Measurements from ENCODE around the gene SDHC.
"Not testable (repeated sequence)": the region's sequence is repeated elsewhere in the genome, so short reads cannot be mapped to it uniquely, and the experiment has no call there.

The SDHC gene

DNA sequence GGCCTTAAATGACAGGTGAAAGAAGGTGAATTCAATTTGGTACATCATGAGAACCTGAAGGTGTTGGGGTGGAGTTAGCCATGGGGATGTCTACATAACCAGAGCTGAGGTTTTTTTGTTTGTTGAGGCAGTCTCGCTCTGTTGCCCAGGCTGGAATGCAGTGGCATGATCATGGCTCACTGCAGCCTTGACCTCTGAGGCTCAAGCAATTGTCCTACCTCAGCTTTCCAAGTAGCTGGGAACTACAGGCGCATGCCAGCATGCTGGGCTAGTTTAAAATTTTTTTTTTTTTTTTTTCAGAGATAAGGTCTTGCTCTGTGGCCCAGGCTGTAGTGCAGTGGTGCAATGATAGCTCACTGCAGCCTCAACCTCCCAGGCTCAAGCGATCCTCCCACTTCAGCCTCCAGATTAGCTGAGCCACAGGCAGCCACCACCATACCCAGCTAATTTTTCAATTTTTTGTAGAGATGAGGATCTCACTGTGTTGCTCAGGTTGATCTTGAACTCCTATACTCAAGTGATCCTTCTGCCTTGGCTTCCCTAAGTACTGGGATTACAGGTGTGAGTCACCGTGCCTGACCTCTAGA lies 2.5 kb upstream of the SDHC start:
- no peak for DNase-seq (ENCODE audit: low read depth)

DNA sequence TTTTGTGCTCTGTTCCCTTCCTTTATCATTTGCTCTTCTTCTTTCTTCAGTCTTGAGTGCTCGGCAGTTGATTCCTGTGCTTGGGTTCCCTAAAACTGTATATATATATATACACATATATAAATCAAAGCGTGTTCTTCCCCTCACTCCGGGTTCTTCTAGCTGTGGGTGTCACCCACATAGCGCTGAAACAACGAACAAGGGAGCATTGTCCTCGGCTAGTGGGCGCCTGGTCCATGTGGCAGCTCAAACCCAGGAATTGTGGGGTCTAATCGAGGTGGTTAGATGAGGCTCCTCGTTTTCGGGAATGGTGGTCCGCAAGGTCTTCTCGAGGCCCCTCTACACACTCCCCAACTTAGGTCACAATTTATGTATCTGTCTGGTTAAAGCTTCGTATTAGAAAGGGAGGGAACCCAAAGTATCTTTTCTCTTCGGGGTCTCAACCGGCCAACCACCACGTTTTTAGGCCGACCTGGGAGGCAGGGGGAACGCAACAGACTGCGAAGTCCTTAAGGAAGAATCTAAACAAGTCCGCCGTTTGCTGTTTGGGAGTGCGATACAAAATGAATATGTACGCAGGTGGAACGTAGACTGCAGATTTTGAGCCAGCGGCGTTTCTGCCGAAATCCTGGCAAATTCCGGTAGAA lies 504 bp upstream of the SDHC start:
- no peak for DNase-seq (ENCODE audit: low read depth)

DNA sequence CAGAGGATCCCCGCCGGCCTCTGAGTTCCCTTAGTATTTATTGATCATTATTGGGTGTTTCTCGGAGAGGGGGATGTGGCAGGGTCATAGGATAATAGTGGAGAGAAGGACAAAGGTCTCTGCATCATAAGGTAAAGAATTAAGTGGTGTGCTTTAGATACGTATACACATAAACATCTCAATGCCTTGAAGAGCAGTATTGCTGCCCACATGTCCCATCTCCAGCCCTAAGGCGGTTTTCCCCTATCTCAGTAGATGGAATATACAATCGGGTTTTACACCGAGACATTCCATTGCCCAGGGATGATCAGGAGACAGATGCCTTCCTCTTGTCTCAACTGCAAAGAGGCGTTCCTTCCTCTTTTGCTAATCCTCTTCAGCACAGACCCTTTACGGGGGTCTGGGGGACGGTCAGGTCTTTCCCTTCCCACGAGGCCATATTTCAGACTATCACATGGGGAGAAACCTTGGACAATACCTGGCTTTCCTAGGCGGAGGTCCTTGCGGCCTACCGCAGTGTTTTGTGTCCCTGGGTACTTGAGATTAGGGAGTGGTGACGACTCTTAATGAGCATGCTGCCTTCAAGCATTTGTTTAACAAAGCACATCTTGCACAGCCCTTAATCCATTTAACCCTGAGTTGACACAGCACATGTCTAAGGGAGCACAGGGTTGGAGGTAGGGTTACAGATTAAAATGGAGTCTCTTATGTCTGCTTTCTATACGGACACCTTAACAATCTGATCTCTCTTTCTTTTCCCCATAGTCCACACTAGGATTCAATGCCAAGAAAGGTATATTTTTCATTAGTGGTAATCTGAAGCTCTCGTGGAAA lies 1.9 kb downstream of the SDHC start:
- not testable (repeated sequence) for DNase-seq (ENCODE audit: low read depth)

DNA sequence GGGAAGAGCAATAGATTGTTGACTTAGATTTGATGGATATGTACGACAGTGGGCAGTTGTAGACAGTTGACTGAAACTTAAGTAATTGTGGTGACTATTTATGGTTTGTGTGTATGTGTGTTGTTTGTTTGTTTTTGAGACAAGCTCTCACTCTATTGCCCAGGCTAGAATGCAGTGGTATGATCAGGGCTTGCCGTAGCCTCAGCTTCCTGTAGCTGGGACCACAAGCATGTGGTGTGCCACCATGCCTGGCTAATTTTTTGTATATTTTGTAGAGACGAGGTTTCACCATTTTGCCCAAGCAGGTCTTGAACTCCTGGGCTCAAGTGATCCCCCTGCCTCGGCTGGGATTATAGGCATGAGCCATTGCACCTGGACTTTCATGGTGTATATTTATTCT lies 9.8 kb downstream of the SDHC start:
- no peak for DNase-seq (ENCODE audit: low read depth)

DNA sequence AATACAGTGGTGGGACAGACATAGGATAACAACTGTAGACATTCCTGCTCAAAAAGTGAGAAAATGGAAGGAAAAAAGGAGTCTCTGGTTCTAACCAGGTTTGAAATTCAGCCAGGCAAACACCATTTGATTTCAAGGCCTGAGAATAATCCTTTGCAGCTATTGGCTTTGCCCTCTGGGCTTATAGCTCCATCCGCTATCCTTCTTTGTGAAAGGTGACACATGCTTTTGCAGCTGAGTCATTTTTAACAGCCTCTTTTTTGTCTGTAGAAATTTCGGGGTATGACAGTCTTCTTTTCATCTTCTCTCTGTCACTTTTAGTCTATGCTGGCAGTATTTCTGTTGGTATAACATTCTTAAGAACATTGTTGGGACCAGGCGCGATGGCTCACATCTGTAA lies 16.2 kb downstream of the SDHC start:
- no peak for DNase-seq (ENCODE audit: low read depth)

DNA sequence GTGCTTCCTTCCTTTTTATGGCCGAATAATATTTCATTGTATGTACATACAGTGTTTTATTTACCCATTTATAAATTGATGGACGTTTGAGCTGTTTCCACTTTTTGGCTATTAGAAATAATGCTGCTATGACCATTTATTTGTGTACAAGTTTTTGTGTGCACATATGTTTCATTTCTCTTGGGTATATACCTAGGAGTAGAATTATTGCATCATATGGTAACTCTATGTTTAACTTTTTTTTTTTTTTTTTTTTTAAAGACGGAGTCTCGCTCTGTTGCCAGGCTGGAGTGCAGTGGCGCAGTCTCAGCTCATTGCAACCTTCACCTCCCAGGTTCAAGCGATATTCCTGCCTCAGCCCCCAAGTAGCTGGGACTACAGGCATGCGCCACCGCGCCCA lies 19.0 kb downstream of the SDHC start:
- no peak for DNase-seq (ENCODE audit: low read depth)

DNA sequence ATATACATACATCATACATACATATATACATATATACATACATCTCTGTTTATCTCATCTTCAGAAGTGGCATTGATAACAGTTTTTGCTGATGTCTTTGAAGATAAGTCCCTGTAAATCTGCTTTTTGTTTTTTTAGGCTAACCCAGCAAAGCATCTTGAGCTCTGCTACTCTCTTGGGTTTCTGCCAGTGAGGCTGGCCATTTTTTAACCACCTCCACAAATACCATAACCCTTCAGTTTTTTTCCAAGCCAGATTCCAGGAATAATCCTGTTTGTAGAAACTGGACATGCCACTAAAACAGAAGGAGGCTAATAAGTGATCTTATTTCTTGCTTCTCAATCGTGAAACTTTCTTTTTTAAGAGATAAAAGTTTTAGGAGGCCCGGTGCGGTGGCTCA lies 21.6 kb downstream of the SDHC start:
- DNase-seq (ENCODE audit: low read depth), result no peak

DNA sequence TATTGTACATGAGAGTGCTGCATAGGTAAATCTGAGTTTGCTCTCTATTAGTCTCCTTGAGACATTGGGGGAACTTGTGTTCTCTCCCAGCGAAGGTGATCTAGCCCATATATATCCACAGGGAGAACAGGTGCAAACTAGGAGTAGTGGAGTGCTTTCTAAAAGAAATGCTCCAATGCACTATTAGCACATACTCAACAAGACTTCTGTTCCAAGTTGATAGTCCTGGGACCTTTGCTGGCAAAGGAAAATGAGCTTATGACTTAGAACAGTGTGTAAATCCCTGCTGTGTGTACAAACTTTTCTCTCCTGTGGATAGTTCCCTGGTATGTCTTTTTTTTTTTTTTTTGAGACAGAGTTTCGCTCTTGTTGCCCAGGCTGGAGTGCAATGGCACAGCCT lies 28.0 kb downstream of the SDHC start:
- DNase-seq (ENCODE audit: low read depth), result no peak

DNA sequence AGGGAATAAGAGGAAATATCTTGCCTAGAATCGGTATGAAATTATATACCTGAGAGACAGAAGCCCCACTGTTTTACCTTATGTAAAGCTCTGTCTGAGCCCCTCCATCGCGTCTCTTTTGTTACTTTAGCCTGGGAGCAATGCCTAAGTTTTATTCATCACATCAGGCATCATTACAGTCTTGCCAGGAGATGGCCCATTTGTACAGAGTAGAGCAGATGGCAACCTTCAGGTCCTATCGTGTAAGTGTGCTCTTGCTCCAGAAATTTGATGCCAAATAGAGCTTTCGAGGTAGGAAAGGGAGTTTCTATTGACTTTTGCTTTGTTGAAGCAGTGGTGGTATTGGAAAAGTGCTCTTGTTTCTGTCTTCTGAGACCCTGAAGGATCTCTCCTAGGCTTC lies 28.6 kb downstream of the SDHC start:
- DNase-seq (ENCODE audit: low read depth), result no peak

DNA sequence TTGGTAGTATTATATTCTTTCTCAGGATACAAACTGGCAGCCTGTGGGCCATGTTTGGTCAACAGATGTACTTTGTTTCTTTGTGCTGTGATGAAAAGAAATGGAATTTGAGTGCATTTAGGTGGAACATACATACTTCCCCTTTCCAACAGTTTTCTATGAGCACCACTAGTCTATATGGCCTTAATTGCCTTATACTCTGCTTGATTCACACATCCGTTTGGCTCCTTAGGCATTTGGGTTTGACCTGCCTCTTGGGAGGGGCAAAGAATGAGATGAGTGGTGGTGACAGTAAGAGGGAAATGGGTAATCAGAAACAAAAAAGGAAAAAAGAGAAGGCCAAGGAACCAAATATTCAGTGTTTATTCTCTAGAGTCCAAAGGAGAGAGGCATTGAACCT lies 36.5 kb downstream of the SDHC start:
- no peak for DNase-seq (ENCODE audit: low read depth)

DNA sequence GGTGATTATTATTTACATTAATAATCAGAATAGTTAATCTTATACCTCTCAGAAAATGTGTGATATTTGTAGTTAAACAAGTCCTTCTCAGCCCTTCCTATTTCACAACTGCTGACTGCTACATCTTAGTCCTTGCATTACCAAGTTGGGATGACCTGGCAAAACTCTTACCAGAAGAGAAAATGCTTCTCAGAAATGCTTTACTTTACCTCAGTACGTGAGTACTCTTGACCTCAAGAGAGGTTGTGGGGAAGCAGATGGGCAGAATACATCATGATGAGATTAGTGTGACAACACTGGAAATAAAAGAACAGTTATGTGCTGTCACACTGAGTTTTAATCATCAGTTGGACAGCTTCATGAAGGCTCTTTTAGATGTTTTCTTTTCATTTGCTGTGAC lies 37.3 kb downstream of the SDHC start:
- no peak for DNase-seq (ENCODE audit: low read depth)

DNA sequence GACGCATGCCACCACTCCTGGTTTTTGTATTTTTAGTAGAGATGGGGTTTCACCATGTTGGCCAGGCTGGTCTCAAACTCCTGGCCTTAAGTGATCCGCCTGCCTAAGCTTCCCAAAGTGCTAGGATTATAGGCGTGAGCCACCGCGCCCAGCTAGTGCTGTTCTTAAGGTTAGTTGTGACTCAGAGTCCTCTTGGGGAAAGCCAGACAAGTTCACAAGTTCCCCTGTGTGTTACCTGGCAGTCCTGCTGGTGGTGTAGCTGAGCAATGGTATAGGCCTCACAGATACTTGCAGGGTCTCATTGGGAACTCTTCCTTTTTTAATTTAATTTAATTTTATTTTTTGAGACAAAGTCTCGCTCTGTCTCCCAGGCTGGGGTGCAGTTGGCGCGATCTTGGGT lies 42.9 kb downstream of the SDHC start:
- no peak for DNase-seq (ENCODE audit: low read depth)

DNA sequence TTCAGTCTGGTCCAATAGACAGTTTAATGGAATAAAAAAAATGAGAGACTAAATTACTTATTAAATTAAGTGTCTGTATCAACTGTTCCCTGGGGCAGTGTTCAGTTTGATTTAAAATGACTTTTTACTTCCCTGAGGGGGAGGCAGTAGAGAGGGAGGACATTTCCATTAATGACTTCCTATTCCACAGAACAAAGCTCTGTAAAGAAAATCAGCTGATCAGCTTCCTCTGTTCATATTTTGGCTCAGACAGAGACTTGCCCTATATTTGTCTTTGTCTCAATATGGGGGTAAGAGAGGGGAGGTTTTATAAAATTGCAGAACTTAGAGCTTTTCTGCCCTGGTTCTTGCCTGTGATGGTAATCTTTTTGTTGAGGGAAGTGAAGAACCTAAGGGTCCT lies 45.1 kb downstream of the SDHC start:
- DNase-seq (ENCODE audit: low read depth), result no peak

DNA sequence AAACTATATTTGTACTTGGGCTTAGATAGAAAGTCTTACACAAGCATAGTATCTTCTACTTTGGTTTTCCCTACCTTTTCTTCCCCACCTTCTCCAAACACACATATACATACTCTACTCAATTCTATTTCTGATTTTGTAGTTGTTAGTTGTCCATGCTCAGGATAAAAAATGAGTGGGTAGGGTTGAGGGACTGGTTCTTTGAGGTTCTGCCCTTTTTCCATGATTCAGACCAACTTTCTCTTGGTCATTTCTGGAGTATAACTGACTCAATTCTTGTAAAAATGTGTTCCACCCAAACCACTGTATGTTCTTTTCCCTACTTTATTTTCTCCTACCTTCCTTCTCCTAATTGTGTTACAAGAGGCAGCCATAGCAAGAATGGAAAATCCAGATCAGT lies 50.2 kb downstream of the SDHC start:
- no peak for DNase-seq (ENCODE audit: low read depth)

DNA sequence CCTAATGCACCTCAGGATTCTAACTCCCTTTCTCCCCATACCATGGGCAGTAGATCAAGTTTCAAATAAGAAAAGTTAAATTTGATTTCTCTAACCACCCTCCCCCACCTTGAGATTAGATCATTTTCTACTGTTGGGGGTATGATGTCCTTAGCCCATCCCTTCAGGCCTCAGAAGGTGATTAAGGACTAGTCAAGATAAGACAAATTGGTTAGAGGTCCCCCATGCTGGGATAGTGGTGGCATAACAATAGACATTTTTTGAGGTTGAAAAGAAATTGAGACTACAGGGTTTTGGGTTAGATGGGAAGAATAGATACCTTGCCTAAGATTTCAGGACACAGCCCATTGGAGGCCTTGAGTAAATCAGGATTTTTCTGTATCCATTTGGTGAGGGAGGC lies 51.0 kb downstream of the SDHC start:
- DNase-seq (ENCODE audit: low read depth), result no peak

DNA sequence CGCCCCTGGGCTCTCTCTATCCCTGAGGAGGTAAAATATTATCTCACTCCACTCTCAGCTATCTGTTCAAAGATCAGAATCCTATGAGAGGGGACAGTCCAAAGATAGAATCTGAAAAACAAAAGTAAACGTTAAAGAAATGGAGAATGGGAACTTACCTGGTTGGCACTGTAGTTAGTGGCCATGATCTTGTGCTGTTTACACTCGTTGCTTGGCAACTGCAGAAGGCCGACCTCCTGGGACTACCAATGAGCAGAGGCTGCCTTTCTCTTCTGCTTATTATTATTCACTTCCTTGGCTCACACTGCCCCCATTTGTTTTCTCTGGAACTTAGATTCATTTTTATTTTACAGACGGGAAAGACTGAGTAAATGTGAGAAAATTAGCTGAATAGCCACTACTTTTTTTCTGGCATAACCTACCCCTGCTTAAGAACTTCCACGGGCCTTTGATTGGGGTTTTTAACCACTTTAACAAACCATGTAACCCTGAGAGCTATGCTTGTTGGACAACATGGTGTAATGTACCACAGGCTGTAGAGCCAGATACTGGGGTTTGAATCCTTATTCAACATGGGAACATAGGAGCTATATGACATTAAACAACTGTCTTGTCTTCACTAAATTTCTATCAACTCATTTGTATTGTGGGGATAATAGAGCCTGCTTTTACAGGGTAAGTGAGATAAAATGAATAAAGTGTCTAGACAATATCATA lies 53.7 kb downstream of the SDHC start, which contains the start of gene CFAP126:
CFAP126 (minus strand) TSS at position 193 of the 717 bp plus-strand sequence; CDS start at position 185, 8 bp downstream.
- peak; percentile 22 for DNase-seq (ENCODE audit: low read depth)

DNA sequence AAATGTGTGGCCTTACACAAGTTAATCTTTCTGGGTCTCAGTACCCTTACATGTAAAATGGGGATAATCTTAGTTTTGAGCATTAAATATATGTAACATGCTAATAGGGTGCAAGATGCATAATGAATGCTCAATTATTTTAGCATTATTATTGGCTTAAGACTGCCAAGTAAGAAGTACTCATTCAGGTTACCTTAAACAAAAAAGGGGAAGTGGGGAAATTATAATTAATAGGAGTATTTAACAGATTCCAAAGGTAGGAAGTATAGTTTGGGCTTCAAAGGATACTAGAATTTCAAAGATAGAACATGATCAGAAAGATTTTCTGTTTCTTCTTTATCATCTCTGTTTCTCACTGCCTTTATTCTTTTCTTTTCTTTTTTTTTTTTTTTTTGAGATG lies 59.3 kb downstream of the SDHC start:
- no peak for DNase-seq (ENCODE audit: low read depth)

DNA sequence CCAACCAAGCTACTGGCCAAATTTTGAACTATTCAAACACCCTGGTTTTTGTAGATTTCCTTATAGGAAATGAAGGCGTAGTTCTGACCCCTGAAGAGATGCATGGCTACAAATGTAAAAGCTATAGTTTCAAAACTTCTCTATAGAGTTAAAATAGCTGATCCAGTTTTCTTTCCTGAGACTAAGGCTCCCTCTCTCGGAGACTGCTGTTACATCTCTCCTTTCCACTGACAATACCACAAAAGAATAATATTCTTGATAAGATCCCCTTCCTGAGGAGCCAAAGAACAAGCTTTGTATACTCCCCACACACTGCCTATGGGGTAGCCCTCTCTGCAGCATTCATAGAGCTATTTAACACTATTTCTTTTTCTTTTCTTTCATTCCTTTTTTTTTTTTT lies 60.2 kb downstream of the SDHC start:
- DNase-seq (ENCODE audit: low read depth), result no peak

DNA sequence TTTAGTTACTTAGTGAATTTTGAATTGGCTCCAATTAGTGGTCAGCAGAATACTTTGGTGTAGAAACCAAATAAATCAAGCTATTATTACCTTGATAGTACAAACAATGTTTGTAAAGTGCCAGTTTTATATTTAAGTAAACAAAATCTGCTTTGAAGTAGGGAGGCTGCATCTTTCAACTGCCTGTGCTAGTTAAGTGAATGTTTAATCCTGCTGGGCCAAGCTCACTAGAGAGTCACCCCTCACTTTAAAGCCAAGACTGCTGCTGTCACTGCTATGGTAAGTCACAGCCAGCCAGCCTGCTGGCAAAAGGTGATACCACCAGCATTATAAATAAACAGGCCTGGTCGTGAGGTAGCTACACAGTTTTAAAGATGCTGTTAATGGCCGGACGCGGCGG lies 63.8 kb downstream of the SDHC start:
- no peak for DNase-seq (ENCODE audit: low read depth)

DNA sequence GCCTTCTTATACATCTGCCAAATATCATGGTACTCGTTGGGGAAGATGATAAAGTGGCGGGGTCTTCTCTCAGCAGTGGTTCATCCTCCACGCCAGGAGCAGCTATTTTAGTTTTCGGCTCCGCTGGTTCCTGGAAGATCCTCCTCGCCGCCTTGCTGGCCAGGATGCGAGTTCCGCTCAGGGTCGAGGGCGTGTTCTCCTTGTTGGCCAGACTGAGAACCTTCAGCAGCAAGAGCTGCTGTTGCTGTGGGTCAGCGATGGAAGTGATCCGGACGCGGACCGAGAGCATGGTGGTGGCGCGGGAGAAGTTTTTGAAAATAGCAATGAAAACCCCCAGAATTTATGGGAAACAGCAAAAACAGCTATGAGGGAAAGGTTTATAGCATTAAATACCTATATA lies 64.9 kb downstream of the SDHC start:
- DNase-seq (ENCODE audit: low read depth), result no peak

DNA sequence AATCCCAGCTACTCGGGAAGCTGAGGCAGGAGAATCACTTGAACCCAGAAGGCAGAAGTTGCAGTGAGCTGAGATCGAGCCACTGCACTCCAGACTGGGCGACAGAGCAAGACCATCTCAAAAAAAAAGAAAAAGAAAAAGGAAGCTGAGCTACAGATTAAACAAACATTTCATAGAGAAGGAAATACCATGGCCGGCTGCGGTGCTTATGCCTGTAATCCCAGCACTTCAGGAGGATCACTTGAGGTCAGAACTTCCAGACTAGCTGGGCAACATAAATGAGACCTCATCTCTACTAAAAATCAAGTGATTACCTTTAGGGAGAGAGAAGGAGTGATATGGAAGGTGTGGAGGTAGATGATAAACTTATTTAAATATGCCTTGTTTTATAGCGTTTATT lies 67.5 kb downstream of the SDHC start:
- no peak for DNase-seq (ENCODE audit: low read depth)

DNA sequence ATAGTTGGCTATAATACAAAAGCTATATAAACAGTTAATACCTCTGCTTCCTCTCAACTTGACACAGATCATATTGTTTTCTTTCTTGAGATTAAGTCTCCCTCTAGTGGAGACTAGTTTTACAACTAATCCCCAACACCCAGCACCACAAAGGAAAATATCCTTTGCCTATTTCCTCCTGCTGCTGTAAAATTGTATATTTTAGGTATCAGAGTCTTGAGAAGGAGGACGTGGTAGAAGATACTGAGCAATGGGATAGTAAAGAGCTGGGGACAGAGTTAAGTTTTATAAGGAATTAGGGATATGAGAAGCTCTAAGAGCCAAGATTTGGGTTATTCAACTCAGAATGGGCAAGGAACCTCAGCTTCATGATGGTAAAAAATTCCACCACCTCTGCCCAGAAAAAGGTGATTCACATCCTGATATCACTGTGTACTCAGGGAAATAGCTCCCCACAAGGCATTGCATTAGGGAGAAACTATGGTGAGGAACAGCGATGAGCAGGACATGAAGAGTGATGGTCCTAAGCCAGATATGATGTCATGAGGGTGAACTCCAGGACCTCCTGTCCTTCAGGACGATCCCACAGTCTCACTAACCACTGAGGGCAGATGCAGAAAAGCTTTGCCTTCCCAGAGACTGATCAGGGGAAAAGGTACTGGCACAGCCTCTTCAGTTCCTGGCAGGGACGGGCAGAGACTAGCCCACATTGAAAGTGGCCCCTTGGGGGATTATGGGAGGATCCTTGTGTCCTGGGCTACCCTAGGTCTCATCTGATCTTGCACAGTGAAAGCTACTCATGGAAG lies 68.2 kb downstream of the SDHC start:
- DNase-seq (ENCODE audit: low read depth), result peak; percentile 35
